GM13976 (cell line): ENCODE results near the gene TOX4.

Experiments used
- DNase-seq: peaks from one replicate; pipeline ENCODE4 v3.0.0; 2012; ENCODE audit warnings: low spot score
- in situ Hi-C: fragments of 300-500 bp; cut with MboI; formaldehyde crosslinking; loops from one replicate; pipeline ENCODE4 v1.12.0; 2022; ENCODE audit warnings: low sequenced_read_pairs, mixed read lengths, inconsistent platforms; ENCODE audit not compliant: unreplicated experiment
- TF ChIP-seq, protein P1 (sequence below): IDR thresholded peaks from 2 replicates; pipeline ENCODE4 v1.5.1; 2012; ENCODE audit warnings: borderline replicate concordance, mild to moderate bottlenecking; ENCODE audit not compliant: insufficient read depth; ENCODE audit errors: extremely low read depth, missing control alignments, control extremely low read depth

TOX4 gene

GRCh38 chr14:21534576-21534975 lies 57.6 kb downstream of the TOX4 start:
- DNase-seq, result no peak
- in situ Hi-C loops, result no loop called here
- TF ChIP-seq, protein P1, sequence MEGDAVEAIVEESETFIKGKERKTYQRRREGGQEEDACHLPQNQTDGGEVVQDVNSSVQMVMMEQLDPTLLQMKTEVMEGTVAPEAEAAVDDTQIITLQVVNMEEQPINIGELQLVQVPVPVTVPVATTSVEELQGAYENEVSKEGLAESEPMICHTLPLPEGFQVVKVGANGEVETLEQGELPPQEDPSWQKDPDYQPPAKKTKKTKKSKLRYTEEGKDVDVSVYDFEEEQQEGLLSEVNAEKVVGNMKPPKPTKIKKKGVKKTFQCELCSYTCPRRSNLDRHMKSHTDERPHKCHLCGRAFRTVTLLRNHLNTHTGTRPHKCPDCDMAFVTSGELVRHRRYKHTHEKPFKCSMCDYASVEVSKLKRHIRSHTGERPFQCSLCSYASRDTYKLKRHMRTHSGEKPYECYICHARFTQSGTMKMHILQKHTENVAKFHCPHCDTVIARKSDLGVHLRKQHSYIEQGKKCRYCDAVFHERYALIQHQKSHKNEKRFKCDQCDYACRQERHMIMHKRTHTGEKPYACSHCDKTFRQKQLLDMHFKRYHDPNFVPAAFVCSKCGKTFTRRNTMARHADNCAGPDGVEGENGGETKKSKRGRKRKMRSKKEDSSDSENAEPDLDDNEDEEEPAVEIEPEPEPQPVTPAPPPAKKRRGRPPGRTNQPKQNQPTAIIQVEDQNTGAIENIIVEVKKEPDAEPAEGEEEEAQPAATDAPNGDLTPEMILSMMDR, result no peak

- in situ Hi-C loops, result no loop called here
- TF ChIP-seq, protein P1, result no peak
- DNase-seq, result no peak
Measured at GRCh38 chr14:21535545-21536417, 58.8 kb downstream of the TOX4 start.

DNA sequence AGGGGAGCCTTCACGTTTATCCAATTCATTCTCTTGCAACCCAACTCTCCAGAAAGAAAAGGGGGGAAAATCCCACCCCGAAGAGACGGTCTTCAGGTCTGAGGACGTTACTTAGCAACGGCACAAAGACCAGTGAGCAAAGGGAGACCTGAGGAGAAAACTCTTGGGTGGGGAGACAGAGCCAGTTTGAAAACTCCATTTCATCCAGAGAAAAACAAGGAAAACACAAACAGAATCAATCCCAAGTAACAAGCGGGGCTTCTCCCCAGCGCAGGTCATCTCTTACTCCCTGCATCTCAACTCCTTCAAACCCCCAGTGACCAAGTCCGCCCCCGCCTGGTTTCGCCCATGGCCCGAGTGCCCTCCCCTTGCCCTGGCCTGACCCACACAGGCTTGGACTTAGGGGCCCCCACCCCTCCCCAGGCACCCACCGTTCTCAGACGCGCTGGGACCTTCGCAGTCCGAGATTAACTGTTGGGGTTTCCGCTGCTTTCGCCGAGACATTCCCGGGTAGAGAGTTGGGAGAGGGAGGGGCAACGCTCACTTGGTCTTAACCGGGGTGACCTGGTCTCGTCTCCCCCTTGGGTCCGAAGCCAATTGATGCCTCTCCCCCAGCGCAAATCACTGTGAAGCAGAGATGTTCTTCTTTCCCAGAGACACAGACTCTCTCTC lies 59.6 kb downstream of the TOX4 start:
- in situ Hi-C loops, result no loop called here
- TF ChIP-seq, protein P1, result no peak
- no peak for DNase-seq

DNA sequence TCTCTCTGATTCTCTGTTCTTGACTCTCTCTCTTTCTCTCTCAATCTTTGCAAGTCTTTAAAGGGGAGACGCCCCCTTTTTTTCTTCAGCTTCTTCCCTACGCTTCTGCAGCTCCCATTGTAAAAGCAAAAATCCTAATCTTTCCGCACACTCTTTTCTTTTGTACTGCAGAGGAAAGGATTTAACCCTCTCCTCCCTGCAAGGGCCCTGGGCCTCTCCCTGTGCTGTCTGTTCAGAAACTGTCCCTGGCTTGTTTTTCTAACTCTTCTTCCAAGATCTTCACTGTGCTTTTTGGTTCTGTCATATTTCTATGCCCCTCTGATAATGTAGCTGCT lies 60.1 kb downstream of the TOX4 start:
- TF ChIP-seq, protein P1, result no peak
- DNase-seq, result no peak
- in situ Hi-C loops, result no loop called here

GRCh38 chr14:21539189-21539940 lies 62.4 kb downstream of the TOX4 start:
- DNase-seq, result no peak
- TF ChIP-seq, protein P1, result no peak
- in situ Hi-C loops, result no loop called here

DNA sequence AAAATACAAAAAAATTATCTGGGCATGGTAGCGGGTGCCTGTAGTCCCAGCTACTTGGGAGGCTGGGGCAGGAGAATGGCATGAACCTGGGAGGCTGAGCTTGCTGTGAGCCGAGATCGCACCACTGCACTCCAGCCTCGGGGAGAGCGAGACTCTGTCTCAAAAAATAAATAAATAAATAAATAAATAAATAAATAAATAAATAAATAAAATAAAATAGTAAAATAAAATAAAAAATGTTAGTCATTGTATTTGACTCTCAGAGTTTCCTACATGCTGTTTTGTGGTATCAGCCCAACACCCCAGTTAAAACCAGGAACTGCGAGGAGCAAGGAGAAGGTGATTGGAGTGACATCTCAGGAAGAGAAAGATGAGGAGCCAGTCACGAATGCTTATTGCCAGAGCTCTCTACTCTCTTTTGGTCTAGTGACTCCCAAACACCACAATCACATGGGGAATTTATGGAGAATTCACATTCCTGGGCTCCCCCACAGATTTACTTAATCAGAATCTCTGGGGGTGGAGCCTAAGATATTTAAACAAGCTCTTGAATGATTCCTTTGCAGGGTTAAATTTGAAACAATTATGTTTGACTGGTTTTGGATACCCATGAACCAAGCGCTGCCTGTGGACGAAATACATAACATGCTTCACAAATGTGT lies 64.5 kb downstream of the TOX4 start:
- DNase-seq, result no peak
- TF ChIP-seq, protein P1, result no peak
- in situ Hi-C loops, result no loop called here
